HS-27A (cell line): ENCODE data around the gene PRSS21.
A peak's percentile ranks its signal among the peaks of the same experiment; 100 is the strongest.

Experiments used
- DNase-seq: peaks from one replicate; pipeline ENCODE4 v3.0.0-alpha.2; 2012; ENCODE audit warnings: low read depth, missing footprints

PRSS21 gene

DNA sequence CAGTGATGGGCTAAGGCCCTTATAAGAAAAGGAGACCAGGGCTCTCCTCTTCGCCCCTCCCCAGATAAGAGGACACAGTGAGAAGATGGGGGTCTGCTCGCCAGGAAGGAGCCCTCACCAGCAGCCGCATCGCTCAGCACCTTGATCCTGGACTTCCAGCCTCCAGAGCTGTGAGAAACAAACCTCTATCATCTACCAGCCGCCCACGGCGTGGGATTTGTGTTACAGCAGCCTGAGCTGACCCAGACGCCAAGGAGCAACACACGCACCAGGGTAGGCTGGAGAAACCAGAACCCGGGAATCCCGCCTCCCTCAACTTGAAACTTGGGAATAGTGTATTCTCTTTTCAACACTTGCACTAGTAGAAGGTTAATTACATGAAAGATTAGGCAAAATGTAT lies 8.9 kb downstream of the PRSS21 start:
- no peak for DNase-seq

DNA sequence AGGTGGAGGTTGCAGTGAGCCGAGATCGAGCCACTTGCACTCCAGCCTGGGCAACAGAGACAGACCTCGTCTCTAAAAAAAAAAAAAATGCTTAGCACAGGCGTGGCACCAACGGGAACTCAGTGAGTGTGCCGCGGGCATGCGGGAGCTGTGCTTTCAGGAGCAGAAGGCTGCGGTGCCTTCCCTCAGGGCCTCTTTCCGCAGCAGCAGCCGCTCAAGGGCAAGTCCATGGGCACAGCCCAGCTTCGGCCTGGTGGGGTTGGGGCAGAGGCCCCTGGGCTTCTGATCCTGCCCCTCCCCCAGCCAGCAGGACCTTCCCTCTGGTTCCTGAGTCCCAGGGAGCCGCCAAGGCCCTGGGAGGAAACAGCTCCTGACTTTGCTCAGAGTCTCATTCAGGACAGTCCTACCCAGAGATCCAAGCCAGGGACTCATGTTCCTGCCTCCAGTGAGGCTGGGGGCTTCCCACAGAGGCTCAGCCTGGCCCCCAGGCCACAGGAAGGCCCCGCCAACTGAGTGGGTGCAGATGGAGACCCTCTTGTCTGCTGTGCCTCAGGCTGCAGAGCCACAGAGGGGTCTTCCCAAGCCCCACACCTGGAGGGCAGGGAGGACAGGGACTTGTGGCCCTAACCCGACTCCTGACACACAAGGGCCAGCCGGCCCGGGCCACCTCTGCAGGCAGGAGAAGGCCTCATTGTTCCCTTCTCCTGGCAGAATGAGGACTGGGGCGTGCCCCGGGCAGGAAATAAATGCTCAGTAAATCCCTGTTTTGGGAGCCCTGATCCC lies 9.7 kb downstream of the PRSS21 start:
- no peak for DNase-seq

DNA sequence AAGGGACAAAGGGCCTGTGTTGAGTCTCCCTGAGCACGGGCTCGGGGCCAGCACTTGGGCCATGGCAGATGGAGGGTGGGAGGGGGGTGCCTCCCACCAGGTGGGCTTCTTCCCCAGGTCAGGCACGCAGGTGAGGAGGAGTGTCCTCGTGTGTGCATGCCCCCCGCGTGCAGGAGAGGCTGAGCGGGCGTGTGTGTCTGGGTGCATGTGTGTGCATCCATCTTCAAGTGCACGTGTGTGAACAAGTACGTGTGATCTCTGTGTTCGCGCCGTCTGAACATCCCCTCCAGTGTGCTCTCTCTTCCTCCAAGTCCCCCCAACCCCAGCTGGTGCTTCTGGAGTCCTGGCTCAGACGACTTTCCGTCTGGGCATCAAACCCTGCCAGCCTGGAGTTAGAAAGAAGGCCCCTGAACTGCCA lies 10.3 kb downstream of the PRSS21 start:
- DNase-seq, result no peak

DNA sequence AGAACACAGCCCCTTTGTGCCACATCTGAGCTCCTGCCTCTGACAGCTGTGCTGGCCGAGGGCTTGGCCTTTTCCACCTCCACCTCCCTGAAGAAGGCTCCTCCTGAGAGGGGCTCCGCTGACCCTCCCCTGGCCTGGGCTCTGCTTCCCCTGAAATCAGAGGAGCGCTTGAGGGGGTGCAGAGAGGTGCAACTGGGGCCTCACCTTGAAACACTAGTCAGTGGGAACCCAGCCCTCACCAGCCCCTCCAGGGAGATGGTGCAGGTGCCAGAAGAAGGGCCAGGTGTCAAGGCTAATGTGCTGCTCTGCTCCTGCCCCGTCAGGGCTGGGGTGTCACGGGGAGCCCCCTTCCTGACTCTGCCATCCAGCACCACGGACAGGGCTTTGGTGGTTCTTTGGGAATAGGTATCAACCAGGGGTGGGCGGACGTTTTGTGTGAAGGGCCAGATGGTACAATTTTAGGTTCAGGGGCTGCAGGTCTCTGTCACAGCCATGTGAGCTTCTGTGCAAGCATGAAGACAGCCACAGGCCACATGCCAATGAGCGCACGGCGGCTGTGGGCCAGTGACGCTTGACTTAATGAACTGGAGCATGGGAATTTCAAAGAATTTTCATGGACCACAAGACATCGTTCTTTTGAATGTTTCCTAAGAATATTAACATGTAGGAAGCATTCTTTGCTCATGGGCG lies 10.9 kb downstream of the PRSS21 start:
- no peak for DNase-seq

DNA sequence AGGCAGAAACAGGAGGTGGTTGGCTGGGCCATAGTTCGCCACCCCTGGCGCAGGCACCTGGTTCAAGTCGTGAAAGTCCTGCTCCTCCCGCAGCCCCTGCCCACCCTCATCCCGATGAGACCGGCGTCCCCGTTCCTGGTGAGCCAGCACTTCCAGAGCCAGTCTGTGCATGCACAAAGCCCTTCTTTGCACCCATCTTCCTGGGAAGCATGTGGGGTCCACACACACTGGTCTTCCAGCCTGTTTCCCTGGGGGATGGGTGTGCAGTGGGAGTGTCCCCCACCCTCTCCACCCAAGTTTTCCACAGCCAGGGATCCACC lies 11.4 kb downstream of the PRSS21 start:
- no peak for DNase-seq

DNA sequence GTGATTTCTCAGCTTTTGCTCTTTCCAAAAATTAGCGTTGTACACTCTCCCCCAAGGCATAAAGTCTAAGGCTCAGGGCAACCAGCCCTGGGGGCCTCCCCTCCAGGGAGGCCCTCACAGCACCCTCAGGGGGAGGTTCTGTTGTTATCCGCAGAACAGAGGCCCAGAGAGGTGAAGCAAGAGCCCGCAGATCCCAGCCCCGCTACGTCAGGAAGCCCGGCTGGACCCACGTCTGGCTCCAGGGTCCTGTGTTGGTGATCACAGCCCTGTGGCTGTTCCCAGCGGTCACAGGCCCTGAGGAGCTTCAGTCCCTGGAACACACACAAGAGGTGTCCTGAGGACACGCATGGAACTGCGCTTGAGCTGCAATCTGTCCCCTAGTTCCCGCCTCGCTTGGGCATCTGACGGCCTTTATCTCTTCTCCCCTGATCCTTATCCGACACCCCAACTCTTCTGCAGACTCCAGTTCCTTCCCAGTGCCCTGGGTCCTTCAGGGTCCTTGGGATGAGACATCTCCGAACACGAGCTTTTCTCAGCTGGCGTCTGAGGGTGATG lies 11.9 kb downstream of the PRSS21 start:
- DNase-seq, result no peak

DNA sequence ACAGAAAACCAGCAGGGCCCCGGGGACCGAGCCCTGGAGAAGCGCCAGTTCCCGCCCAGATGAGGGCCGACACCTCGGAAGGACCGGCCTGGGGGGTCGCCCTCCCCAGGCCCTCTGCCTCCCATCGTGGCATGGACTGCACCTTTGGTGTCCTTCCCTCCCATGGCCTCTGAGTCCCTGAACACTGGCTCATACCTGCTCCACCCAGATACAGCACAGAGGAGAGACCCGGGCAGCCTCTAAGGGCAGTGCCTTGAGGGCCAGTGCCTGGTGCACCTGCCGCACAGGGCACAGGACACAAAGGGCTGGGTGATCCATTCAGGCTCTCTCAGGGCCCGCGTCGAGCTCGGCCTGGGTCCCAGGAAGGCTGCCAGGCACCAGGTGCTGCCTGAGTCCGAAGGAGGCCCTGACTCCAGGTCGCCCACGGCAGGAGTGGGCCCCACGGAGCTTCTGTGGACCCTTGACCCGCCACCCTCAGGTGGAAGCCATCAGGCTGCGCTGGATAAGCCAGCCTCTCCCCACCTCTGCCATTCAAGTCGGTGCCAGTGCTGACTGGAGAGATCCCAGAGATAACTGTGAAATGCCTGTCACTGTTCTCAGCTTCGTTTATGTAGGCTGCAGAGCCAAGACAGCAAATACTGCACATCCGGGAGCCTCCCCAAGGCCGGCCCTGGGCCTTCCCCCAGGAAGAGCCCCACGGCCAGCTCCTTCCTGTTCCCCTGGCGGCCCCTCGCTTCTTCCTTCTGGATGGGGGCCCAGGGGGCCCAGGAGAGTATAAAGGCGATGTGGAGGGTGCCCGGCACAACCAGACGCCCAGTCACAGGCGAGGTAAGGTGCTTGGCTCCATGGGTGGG lies 12.7 kb downstream of the PRSS21 start, which contains the start of gene ZG16B:
Gene ZG16B (plus strand): TSS at position 803 of the 854 bp plus-strand sequence. CDS start 139 bp downstream, outside the sequence.
- DNase-seq, result no peak

DNA sequence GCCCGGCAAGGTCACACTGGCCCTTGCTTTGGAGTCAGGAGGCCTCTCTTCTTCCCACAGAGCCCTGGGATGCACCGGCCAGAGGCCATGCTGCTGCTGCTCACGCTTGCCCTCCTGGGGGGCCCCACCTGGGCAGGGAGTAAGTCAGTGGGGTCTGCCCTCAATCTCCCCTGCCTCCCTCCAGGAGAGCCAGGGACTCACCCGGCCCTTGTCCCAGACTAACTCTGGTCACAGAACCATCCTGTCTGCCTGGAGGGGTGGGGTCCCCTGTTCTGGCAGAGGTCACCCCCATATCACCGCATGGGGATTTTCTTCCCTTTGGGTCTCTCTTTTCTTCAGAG lies 13.3 kb downstream of the PRSS21 start:
- DNase-seq, result no peak

DNA sequence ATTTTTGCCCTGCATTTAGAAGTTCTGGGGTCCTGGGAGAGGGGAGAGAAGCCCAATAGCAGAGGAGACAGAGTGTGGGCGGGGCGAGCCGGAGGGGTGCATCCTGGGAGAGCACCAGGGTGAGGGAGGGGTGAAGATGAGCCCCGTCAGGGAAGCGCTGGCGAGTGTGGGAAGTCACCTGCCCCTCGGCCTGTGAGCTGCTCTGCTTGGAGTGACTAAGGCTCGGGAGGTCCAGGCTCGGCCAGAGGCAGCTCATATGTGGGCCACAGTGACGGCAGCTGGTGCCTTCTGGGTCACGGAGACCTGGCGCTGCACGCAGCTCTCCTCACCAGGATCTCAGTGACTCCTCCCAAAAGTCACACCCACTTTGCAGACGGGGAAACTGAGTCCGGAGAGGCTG lies 14.2 kb downstream of the PRSS21 start:
- no peak for DNase-seq

DNA sequence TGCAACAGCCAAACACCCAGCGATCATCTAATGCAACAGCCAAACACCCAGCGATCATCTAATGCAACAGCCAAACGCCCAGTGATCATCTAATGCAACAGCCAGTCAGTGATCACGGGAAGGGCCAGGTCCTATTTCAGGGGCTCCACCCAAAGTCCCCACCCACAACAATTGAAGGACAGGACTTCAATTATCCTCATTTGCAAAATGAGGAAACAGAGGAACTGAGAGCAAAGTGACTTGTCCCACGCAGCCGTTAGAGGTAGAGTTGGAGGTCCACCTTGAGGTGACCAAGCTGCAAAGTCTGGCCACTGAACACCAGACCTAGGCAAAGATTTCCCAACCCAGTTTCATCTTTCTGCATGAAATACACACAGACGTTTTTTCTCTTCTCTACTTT lies 16.7 kb downstream of the PRSS21 start:
- DNase-seq, result no peak

DNA sequence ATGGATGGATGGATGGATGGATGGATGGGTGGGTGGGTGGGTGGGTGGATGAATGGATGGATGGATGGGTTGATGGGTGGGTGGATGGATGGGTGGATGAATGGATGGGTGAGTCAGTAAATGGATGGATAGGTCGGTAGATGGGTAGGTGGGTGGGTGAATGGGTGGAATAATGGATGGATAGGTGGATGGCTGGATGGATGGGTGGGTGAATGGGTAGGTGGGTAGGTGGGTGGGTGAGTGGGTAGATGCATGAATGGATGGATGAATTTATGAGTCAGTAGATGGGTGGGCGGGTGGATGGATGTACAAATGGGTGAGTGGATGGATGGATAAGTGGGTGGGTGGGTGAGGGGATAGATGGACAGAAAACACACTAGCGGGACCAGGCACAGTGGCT lies 17.9 kb downstream of the PRSS21 start:
- no peak for DNase-seq

DNA sequence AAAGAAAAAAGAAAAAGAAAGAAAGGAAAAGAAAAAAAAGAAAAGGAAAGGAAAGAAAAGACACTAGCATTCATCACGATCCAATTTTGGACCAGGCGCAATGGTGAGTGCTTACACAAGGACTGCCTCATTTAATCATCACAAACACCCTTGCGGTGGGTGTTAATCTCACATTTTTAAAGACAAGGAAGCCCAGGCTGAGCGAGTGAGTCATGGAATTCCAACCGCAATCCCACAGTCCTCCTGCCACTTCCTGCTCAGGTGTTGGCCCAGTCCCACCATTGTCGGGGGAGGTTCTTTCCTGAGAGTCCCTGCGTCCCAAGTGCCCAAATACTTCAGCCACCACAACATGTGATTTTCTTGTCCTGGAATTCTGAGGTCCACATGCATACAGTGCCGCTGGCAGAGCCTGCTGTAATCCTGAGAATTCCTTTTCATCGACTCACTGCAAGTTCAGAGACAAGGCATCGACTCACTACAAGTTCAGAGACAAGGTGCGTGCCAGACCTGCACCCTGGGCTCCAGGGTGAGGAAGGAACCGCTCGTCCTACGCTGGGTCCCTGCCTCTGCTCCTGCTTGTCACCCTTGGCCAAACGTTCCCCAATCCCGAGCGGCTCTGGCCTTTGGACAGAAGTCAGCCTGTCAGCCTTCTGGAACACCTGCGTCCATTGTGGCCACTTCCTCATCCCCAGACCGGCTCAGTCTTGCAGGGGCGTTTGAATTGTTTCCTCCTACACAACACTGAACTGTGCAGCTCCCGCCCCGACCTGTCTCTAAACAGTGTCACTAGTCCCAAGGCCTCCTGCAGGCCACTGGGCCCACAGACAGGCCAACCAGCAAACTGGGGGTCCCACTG lies 18.8 kb downstream of the PRSS21 start:
- peak; percentile 98 for DNase-seq

DNA sequence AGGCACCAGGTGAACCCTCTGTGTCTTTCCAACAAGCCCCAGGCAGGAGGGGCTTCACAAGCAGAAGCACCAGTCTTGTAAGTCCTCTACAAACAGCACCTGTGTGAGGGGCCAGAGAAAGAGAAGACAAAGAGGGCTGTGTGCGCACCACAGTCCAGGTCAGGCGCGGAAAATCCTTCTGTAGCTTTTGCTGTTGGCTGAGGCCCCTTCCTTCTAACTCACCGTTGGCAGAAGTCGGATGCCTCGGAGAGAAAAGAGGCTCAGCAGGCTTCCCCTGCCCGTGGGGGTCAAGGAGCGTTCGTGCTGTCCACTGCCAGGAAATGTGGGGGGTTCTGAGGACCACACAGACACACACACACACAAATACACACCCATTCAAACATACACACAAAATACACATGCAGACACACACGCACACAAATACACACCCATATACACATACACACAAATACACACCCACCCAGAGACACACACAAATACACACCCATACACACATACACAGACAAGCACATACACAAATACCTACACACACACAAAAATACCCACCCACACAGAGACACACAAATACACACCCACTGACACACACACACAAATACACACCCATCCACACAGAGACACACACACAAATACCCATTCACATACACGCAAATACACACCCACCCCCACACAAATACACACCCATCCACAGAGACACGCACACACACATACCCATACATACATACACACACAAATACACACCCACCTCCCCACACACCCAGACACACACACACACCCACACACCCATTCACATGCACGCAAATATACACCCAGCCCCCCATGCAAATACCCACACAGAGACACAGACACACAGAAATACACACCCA lies 19.8 kb downstream of the PRSS21 start:
- no peak for DNase-seq

DNA sequence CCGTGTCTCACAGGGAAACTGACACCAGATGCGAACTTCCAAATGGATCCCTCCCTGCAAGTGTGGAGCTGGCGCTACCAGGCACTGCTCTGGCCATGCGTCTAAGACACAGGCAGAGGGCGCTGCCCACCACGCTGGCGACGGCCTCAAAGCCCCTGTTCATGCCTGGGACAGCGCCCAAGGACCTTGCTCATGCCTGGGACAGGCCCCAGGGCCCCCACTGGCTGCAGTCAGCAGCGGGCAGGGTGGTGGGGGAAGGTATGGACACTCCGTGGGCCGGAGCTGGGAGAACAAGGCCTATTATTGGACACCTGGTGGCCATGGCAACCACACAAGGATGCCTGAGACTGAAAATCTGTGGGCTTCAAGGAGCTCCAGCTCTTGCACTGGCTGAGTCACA lies 21.9 kb downstream of the PRSS21 start:
- DNase-seq, result peak; percentile 43

DNA sequence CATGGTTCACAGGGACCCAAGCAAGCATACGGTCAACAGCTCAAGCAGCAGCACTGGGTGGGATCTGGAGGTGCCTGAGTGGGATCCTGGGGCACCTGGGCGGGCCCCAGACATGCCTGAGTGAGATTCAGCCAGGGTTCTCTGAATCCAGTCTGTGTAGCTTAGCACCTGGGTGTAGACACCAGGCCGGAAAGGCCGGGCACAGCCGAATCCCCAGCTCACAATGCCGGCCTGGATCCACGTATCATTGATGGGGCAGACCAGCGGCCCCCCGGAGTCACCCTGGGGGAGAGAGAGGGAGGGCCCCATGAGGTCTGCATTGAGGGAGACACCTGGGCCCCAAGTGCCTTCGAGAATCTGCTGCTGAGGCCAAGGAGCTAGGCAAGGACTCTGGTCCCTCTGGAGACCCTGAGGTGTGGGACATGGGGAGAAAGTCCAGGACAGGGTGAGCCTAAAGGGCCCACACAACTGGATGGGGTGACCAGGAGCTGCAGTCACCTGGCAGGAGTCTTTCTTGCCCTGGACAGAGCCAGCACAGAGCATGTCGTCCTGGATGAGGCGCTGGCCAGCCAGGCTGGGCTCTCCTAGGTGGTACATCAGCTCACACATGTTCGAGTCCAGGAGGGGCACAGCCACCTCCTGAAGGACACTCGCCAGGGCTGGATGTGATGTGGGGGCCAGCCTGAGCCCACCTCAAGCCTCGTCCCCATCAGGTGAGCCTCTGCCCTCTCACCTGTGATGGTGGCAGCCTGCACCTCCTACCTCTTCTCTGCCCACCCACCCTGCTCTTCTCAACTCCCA lies 22.8 kb downstream of the PRSS21 start:
- no peak for DNase-seq

DNA sequence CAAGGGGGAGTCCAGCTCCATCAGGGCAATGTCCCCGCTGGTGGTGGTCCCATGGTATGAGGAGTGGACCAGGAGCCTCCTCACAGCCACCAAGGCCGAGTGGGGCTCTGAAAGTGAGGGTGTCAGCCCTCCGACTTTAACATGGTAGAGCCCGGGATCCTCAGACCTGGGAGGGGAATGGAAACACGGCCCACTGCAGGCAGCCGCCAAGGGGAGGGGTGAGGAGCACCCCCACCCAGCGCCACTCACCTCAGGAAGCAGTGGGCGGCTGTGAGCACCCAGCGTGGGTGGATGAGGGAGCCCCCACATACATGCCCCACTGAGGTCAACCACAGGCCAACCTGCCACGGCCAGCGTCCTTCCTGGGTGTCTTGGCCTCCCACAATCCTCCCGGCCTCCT lies 23.9 kb downstream of the PRSS21 start:
- DNase-seq, result no peak

DNA sequence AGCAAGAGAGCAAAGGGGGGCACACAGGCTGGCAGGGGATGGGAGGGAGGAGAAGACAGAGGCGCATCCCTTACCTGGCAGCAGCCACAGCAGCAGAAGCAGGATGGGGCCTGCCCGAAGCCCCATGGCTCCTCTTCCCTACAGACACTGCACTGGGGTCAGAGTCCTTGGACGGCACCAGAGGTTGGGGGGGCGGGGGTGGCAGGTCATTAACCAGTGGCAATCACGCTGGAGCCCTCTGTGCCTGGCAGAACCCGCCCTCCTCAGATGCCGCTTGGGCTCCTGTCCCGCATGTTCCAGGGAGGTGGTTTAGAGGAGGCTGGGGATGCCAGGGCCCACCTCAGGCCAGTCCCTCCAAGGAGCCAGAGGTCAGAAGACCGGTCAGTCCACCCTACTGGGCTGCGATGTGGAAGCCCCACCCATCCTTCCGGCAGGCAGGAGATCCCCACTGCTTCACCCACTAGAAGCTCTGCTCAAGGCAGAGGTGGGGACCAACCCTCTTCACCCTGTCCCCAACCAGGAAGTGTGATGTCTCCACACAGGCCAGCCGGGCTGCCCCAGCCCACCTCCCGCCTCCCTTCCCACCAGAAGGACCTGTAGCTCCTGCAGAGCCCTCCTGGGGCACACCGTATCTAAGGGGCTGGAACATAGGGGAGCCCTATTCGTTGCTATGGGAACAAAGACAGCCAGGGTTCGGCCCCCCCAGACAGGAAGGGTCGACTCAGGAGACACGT lies 24.7 kb downstream of the PRSS21 start:
- DNase-seq, result no peak

DNA sequence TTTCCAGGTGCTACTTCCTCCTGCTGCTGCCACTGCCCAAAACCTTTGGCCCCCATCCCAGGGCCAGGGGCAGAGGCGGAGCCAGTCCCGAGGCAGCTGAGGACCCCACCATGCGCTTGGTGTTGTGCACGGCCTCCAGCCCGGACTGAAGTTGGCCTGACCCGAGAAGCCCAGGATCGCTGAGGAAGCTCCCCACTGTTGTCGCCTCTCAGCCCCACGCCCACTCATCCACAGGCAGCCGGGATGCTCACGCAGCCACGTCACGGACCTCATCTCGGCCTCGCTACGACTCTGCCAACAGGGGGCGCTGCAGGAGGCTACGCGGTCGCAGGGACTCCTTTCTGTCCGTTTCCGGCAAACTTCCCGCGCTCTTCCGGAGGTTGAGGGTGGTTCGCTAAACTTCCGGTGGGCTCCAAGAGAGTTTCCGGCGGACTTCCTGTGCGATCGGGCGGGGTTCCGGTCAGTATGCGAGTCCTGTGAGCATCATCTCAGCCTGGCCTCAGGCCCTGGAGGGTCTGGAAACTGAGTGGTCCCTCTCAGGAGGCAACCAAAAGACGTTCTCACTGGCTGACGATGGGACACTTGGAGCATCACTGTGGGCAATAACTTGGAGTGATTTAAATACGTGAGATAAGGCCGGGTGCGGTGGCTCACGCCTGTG lies 25.4 kb downstream of the PRSS21 start:
- DNase-seq, result no peak

DNA sequence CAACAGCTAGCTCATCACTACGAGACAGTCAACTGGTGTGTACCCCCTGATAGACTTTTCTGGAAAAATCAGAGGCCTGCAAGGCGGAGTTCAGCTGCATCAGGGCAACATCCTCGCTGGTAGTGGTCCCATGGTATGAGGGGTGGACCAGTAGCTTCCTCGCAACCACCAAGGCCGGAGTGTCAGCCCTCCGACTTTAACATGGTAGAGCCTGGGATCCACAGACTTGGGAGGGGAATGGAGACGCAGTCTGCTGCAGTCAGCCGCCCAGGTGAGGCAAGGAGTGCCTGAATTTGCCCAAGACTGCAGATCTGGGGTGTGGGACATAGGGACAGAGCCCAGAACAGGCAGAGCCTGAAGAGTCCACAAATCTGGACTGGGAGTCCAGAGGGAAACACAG lies 26.5 kb downstream of the PRSS21 start:
- no peak for DNase-seq
